ENCODE results near the gene TMC5. TPM values are rescaled to one million over a fixed set of nuclear protein-coding genes. Genes with fewer than 3 reads are reported as not detected.

Gene TMC5
- total and polyA plus RNA-seq, 2 of the 8 experiments (the other 6 are each of a cell fraction or from before 2014, with no cell fraction given), result 1.6 to 1.8 TPM

DNA sequence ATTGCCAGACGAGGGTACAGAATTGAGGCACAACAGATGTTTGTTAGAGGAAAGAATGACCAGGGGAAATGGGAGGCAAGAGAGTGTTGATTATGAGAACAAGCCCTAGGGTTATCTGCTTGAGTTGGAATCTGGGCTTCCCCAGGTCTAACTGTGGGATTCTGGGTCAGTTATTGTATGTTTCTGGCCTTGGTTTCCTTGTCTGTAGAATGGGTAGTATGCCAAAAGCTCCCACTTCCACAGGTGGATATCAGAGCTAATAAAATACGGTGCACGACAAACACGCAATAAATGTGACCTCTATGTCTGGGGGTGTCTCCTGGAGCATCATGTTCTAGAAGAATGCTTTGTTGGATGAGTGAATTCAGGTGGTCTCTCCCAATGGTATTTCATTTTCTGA, 517 bp downstream of the TMC5 start:
- Histone ChIP-seq H3K79me2 (ENCODE audit: control insufficient read depth in 1 of 2, insufficient read depth in 2 of 2, low read length in 2 of 2) (no peaks in the 10 kb centered on the region), H4K8ac (ENCODE audit: extremely low read depth, insufficient read depth, low read length) (no peak overlapping the region), H2BK20ac (ENCODE audit: low read length) (no peak overlapping the region), H3K9me3 (ENCODE audit: insufficient read depth in 2 of 2, low read depth in 1 of 2, low read length in 1 of 2) (no peaks in the 10 kb centered on the region), H3K36me3 (ENCODE audit: control insufficient read depth in 2 of 4, insufficient read depth in 4 of 4, low read length in 3 of 4) (no peaks in the 10 kb centered on the region; a peak in 1 of 8 replicates), H3K4me2 (ENCODE audit: insufficient read depth in 1 of 2, low read depth in 2 of 2, low read length in 2 of 2) (no peak overlapping the region), H4K5ac (ENCODE audit: insufficient read length, low read depth, low read length) (no peak overlapping the region), H3K4me1 (replicated peaks in 1 of 4; ENCODE audit: control insufficient read depth in 3 of 4, insufficient read depth in 4 of 4, low read length in 3 of 4) (no peaks in the 10 kb centered on the region; a peak in 1 of 7 replicates), H3K27me3 (replicated peaks in 1 of 4; ENCODE audit: control insufficient read depth in 3 of 4, extremely low read depth in 1 of 4, insufficient read depth in 3 of 4, low read length in 3 of 4) (no peaks in the 10 kb centered on the region), H4K20me1 (replicated peaks in 1 of 2; ENCODE audit: control insufficient read depth in 1 of 2, insufficient read depth in 2 of 2, low read length in 2 of 2) (no peaks in the 10 kb centered on the region), H3K4me3 (ENCODE audit: extremely low read depth in 1 of 4, insufficient read depth in 2 of 4, low read depth in 3 of 4, low read length in 4 of 4) (no peak overlapping the region), H2BK120ac (replicated peaks; ENCODE audit: low read depth, low read length) (no peak overlapping the region), H3K27ac (ENCODE audit: low read depth, low read length) (no peak overlapping the region), H3K56ac (replicated peaks; ENCODE audit: insufficient read length, low read depth, low read length) (no peak overlapping the region), H3K9ac (replicated peaks in 1 of 4; ENCODE audit: extremely low read depth in 1 of 4, low read depth in 3 of 4, low read length in 3 of 4) (no peak overlapping the region), H3K23ac (ENCODE audit: insufficient read length) (no peak overlapping the region), H3K18ac (ENCODE audit: extremely low read depth, low read length) (no peak overlapping the region), H2BK15ac (ENCODE audit: low read length) (no peak overlapping the region), H3K23me2 (ENCODE audit: low read depth, low read length) (peaks cover 2% of the 10 kb centered on the region; the same call in 1 of the 2 replicates), H3K79me1 (ENCODE audit: low read depth, low read length) (no peaks in the 10 kb centered on the region; the same call in 1 of the 2 replicates), H3K4ac (replicated peaks; ENCODE audit: insufficient read length, low read depth, low read length) (no peak overlapping the region), H2BK12ac (ENCODE audit: low read depth, low read length) (no peak overlapping the region), H4K91ac (replicated peaks; ENCODE audit: insufficient read length, low read length) (no peak overlapping the region), H3K14ac (ENCODE audit: insufficient read length) (no peak overlapping the region), H2AFZ (ENCODE audit: low read length) (no peak overlapping the region), H2AK5ac (ENCODE audit: low read depth, low read length) (no peak overlapping the region), H2BK5ac (ENCODE audit: low read depth, low read length) (no peak overlapping the region)
- DNase-seq (ENCODE audit: low read depth in 1 of 2, low spot score in 2 of 2) (no peak), FAIRE-seq (no peak)
- POLR2A ChIA-PET (ENCODE audit: partially characterized antibody), result interaction anchor here (1.2 to 1.6 kb wide), 2 partner anchors 12 to 14 kb away, joined by 3 to 4 read pairs; no protein-coding TSS in a partner anchor
- CTCF ChIA-PET (ENCODE audit: partially characterized antibody), result interaction anchor here (0.6 to 1.7 kb wide), 4 partner anchors 10 to 84 kb away, joined by 3 to 6 read pairs (median 3); no protein-coding TSS in a partner anchor
- TF ChIP-seq YY1 (IDR thresholded peaks at IDR 0.05; ENCODE audit: low read depth, low read length) (no peak), MAFK (IDR thresholded peaks at IDR 0.05; ENCODE audit: low read depth, low read length) (no peak), SP1 (IDR thresholded peaks at IDR 0.05; ENCODE audit: low read depth, low read length) (no peak), SIN3A (conservative IDR thresholded peaks at IDR 0.05 in 1 of 2, IDR thresholded peaks at IDR 0.05 in 1 of 2; ENCODE audit: low read depth in 1 of 2, low read length in 2 of 2) (no peak), FOSL1 (IDR thresholded peaks at IDR 0.05; ENCODE audit: insufficient read depth, low read depth, low read length) (no peak), TAF1 (IDR thresholded peaks at IDR 0.05; ENCODE audit: low read depth, low read length) (no peak), SAP30 (IDR thresholded peaks at IDR 0.05; ENCODE audit: insufficient read depth, insufficient replicate concordance, low read length) (no peak)
- TF ChIP-seq, protein P1, sequence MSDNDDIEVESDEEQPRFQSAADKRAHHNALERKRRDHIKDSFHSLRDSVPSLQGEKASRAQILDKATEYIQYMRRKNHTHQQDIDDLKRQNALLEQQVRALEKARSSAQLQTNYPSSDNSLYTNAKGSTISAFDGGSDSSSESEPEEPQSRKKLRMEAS (IDR thresholded peaks at IDR 0.05), result no peak
- TF ChIP-seq, protein P2, sequence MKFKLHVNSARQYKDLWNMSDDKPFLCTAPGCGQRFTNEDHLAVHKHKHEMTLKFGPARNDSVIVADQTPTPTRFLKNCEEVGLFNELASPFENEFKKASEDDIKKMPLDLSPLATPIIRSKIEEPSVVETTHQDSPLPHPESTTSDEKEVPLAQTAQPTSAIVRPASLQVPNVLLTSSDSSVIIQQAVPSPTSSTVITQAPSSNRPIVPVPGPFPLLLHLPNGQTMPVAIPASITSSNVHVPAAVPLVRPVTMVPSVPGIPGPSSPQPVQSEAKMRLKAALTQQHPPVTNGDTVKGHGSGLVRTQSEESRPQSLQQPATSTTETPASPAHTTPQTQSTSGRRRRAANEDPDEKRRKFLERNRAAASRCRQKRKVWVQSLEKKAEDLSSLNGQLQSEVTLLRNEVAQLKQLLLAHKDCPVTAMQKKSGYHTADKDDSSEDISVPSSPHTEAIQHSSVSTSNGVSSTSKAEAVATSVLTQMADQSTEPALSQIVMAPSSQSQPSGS (IDR thresholded peaks at IDR 0.05; ENCODE audit: low read length), result no peak
- 86% methylated on average over 4 of the region's 4 CpGs; no CpG with 5 or more reads in 1 of the 2 experiments for WGBS, 2 experiments (ENCODE audit: extremely low coverage in 1 of 2, insufficient coverage in 1 of 2, insufficient read length in 1 of 2, insufficient replicate concordance in 2 of 2, low coverage in 1 of 2, low lambda C conversion rate in 2 of 2, missing lambda C conversion rate in 1 of 2)
